NK-92 (cell line): Measurements from ENCODE around the gene CREB1.
"Not testable (repeated sequence)": the region's sequence is repeated elsewhere in the genome, so short reads cannot be mapped to it uniquely, and the experiment has no call there.

Experiments
- DNase-seq: peaks from one replicate; lab custom pipeline; 2025; ENCODE audit not compliant: unreplicated experiment; lab: John Stamatoyannopoulos, UW

CREB1 gene

DNA sequence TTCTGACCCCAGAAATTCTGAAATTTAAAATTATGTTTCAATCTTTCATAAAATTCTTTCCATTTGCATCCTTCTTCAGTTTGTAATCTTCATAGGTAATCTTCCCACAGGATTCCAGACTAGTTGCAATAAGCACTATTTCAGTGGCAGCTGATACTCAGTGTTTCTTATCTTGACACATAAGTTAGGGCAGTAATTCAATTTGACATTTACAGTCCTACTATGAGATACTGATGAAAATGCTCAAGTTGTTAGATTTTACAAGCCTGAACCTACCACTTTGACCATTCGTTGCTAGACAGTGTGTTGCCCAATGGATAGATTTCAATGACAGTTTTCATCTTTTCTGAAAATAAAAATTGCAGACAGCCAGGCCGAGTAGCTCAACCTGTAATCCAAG is 85.1 kb downstream of the CREB1 start:
- DNase-seq: no peak

DNA sequence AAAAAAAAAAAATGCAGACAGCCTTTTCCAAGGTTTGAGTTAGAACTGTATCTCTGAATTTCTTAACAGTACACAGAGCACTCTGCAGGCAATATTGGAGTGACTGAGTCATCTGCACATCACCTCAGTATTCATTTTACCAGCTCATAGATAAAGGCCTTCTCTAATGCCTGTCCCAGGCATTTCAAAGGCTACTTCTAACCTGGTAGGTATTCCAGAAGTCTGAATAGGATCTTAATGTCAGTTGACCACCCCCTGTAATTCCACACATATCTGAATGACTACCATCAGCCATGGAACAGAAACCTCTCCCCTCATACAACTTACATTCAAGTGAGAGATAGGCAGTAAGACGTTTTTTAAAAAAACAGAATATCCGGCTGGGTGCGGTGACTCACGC is 86.4 kb downstream of the CREB1 start:
- no peak for DNase-seq

DNA sequence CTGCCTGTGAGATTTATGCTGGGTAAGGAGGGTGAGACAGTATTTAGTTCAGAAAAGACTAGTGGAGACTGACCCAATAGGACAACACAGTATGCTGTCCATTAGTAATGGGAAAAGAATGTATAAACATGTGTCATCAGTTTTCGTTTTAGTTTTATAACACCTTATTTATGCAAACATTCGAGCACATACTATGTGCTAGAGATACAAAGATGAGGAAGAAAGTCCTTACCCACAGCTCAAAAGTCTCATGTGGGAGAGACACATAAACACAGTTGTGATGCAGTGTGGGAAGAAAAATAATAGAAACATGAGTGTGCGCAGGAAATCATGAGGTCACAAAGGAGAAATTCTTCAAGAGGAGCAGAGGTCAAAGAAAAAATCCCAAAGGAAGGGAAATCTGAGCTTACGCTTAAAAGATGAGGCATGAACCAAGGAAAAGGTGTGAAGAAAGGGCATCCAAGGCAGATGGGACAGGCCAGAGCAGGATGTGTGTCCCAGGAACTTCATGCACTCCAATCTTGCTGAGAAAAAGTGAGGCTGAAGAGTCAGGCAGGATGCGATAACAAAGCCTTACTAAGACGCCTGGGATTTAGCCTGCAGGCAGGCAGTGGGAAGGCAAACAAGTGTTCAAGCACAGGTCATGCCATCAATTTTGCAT is 87.4 kb downstream of the CREB1 start:
- DNase-seq: no peak

DNA sequence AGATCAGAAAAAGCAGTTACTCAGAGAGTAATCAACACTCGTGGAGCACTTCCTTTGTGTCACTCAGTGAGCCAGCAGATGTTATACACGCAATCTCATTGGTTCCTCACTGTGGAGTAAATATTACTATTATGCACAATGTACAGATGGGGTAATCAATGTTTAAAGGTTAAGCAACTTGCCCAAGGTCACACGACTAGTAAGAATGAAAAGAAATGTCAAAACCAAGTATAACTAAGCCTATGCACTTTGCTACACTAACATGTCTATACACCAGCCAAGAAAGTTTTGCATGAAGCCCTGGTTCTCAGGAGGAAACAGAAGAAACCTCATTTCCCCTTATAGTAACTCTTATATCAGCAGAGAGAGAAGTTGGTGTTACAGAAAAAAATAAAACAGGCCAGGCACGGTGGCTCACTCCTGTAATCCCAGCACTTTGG is 90.0 kb downstream of the CREB1 start:
- DNase-seq: no peak

DNA sequence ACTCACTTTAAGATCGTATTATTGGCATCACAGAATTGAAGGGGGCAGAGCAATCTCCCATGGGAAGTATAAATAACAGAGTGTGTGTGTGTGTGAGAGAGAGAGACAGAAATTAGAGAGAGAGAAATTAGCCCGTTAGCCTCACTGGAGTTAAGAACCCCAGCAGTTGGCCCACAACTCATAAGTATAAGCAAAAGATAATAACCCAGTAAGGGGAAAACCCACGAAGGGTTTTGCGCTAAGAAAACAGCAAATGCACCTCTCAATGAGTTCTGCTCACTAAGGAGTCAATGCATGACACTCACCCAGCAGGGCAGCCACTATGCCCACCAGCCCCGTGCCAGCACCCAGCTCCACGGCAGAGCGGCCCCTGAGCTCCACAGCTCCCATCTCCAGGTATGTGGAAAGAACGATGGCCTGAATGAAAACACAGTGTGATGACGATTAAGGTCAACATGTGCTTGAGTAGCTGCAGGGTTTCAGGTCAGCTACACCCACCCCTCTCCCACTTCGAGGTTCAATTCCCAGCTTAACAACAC is 91.8 kb downstream of the CREB1 start:
- no peak for DNase-seq

DNA sequence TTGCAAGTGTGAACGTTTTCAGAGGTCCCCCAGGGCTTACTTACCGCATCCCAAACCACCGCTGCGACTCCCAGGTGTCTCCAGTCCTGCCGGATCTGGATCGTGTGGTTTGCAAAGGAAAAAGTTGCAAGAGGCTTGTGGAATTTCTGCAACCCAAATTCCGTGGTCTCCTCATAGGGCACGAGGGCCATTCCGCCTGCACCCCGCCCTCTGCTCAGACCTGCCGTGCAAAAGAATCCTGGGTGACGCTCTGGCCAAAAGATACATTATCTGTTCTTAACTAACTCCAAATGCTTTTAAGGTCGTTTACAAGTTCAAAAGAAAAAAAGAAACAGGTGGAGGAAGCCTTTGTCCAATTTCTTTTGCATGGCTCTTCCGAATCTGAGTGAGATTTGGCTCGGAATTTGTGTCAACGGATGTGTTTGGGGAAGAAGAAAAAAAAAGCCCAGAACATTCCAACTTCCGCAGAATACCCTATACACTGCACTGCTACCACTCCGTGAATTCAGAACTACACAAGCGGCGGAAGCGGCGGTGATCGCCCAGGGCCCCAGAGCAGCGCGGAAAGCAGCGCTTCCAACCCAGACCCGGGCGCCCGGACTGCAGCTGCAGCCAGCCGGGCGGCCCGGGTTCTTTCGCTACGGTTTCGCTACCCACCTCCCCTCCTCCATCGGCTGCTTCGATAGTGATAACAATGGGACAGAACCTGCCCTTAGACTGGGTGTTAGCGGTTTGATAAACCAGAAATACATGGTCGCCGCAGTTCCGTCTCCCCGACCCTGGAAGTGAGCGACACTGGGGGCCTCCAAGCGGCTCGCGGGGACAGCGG is 94.6 kb downstream of the CREB1 start:
- DNase-seq: no peak

DNA sequence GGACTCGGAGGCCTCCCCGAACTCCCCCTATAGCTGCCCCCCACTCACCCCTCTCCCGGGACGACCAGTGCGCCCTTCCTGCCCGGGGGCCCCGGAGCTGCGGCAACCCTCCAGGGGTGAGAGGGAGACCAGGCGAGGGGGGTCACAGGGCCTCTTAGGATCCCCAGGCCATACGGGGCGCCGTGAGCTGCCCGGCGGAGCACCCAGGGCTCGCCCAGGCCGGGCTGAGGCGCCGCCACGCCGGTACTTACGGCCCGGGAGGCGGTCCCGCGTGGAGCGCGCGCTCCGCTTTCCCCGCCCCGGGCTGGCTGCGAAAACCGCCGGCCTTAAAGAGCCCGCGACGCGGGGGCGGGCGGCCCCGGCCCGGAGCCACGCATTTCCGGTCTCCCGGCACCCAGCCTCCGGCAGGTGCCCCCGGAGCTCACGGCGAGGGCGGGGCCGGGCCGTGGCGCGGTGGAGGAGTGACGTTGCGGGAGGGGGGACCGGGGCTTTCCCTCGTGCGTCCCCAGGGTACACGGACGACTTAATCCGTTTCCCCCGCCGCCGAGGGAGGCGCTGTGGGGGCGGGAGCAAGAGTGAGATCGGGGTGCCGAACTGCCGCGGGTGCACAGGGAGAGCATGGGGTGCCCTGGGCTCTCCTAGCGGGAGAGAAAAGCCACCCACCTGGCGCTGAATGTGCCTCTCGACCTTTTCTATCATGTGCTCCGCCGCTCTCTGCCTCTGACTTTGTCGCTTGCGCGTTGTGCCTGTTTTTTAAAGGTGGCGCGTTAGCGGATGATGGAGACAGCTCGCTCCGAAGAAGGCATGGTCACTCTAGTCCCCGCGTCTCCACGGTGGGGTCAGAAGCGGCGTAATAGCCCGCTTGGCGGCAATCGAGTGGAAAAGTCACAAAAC is 95.5 kb downstream of the CREB1 start, which contains the start of gene METTL21A:
METTL21A (minus strand) TSS at position 381 of the 894 bp plus-strand sequence. CDS start 1,019 bp downstream, outside the sequence.
- DNase-seq: peak; percentile 76

DNA sequence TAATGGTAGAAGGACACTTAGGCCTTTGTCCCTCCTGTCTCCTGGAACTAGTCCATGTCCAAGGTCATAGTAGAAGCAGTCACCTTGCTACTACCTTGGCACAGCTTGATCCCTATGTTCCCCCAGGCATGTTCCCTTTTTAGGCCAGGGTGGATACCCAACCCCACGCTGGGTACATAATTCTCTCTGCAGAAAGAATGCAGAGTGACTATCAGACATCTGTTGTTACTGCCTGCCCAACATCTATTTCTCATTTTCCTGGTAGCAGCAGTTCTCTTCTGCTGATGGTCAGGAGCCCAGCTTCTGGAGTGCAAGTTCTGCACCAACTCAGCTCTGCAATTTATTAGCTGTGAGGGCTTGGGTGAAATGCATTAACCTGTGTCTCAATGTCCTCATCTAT is 99.8 kb downstream of the CREB1 start:
- no peak for DNase-seq

DNA sequence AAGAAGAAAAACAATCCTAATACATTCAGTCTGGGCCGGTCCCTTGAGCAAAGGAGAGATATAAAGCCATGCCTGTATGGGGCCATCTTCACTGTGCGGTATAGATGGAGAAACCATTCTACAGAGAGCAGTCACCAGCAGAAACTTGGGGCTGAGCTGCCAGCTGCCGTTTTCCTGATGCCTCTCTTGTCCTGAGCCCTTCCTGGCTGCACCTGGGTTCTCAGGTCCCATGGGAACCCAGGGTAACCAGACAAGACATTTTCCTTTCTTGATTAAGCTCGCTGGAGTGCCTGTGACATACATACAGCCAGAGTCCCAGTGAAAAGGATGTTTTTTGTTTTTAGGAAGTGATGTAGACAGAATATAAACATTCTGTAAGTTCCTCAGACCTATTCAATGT is 100.7 kb downstream of the CREB1 start:
- no peak for DNase-seq

DNA sequence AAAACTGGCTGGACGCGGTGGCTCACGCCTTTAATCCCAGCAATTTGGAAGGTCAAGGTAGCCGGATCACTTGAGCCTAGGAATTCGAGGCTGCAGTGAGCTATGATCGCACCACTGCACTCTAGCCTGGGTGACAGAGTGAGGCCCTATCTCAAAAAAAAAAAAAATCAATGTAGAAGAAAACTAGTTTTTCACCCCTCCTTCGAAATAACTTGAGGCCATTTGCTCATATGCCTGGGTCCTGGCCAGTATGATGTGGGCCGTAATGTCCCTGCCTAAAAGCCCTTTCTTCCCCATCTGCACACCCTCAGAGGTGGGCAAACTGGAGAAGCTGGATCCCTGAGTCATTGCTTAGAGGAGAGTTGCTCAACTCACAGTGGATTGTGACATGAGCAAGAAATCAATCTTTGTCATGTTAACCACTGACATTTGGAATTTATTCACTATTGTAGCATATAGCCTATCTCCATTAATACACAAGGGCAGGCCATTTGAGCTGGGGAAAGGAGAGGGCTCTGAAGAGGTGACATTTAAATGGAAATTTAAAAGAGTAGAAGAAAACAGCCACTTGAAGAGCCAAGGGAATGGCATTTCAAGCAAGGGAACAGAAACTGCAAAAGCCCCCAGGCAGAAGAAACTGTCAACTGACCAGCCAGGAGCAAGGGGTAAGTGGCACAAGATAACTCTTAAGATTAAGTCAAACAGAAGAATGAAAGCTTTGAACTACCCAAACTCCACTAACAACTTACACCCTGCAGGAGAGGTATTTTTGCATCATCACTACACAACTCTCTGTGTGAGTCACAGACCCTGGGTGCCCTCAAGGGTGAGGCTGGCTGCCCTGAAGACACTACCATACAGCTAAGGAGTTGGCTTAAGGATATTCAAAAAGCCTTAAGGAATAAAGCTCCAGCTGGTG is 103.1 kb downstream of the CREB1 start:
- no peak for DNase-seq

DNA sequence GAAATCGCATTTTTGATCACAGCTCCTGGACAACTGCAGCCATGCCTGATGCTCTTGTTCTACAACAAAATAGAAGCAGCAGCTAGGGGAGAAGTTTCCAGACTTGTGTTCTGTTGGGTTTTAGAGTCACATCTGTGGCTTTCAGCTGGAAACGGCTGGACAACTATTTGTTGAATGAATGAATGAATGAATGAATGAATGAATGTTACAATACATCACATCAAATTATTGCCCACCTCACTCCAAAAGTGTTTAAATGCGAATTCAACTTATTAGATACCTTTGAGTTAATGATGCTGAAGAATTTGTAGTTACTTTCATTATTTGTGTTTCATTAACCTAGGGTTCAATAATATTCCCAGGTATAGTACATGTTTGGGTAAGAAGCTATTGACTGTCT is 103.9 kb downstream of the CREB1 start:
- no peak for DNase-seq

DNA sequence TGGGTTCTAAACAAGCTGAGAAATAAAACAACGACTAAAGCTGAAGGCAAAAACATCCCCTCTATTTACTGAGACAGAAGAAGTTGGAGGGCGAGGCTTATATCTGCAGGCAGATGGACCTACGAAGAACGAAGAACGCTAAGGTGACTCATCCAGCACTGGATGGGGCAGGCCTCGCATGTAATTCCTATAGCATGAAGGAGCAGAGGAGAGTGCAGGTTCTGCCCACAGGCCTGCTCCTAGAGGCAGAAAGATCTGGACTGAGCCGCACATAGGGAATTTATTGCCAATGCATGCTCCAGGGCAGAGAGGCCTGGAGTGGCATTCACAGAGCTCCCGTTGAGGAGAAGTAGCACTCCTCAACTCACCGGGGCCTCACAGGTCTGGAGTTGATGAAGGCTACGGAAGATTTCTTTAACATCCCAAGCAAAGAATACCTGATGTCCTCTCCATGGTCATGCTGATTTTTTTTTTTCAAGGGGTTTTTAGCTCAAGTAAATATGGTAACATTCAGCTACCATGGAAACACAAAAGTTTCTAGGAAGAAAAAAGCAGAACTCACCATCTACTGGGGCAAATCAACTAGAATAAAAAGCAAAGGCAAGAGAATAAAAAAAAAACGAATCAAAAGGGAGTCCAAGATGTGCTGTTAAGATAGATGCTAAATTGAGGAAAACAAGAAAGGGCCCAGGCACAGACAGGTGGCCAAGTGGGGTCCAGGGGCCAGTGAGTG is 105.9 kb downstream of the CREB1 start:
- no peak for DNase-seq

DNA sequence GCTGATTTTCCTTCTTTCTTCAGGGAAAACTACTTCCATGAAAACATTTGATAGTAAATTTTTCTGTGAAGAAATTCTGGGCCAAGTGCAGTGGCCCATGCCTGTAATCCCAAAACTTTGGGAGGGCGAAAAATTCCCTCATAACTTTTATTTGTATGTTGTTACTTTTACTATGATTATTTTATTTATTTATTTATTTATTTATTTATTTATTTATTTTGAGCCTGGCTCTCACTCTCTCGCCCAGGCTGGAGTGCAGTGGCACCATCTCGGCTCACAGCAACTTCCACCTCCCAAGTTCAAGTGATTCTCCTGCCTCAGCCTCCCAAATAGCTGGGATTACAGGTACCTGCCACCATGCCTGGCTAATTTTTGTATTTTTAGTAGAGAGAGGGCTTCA is 109.5 kb downstream of the CREB1 start:
- DNase-seq: not testable (repeated sequence)

DNA sequence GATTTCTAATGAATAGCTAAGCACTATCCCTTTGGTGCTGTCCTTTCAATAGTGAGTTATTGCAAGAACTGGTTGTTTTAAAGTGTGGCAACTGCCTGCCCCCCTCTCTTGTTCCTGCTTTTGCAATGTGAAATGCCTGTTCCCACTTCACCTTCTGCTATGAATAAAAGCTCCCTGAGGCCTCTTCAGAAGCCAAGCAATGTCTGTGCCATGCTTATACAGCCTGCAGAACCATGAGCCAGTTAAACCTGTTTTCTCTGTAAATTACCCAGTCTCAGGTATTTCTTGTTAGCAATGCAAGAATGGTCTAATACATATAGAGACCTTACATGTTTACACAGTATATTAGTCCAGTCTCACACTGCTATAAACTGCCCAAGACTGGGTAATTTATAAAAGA is 110.4 kb downstream of the CREB1 start:
- no peak for DNase-seq

DNA sequence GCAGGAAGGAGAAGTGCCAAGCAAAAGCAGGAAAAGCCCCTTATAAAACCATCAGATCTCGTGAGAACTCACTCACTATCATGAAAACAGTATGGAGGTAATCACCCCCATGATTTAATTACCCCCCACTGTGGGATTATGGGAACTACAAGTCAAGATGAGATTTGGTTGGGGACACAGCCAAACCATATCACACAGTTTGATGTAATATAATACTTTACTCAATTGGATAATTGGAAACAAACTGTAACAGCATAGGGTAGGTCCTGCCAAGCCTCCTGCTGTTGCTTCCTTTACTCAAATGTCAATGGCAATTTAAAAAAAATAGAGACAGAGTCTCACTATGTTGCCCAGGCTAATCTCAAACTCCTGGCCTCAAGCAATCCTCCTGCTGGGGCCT is 110.9 kb downstream of the CREB1 start:
- DNase-seq: no peak

DNA sequence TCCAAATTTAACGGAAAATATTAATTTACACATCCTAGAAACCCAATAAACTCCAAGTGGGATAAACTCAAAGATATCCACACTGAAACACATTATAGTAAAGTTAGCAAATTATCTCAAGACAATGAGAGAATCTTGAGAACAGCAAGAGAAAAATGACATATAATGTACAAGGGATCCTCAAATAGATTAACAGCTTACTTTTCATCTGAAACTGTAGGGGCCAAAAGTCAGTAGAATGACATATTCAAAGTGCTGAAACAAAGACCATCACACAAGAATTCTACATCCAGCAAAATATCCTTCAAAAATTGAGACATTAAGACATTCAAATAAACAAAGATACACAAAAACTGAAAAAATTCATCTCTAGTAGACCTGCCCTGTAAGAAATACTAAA is 114.1 kb downstream of the CREB1 start:
- DNase-seq: no peak

DNA sequence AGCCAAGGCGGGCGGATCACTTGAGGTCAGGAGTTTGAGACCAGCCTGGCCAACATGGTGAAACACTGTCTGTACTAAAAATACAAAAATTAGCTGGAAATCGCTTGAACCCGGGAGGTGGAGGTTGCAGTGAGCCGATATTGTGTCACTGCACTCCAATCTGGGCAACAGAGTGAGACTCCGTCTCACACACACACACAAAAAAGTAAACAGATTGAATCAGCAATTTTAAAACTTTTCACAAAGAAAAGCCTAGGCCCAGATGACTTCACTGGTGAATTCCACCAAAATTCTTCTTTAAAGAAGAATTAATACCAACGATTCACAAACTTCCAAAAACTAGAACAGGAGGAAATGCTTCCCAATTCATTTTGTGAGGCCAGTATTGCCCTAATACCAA is 116.8 kb downstream of the CREB1 start:
- DNase-seq: not testable (repeated sequence)
